Stimulated activated memory B cell treated with anti-CD40 and anti-IgM and Interleukin-4, amounts not matched to agents 10 μg/mL and 1 μg/mL and 100 μg/mL, for 72 hours (primary cell): ENCODE data around the gene DLGAP4.

Experiments
- ATAC-seq: fragments of 150-1000 bp; cut with Tn5 transposase; 2 replicates; pipeline ENCODE4 v1.10.0; 2021
- H3K27ac Mint-ChIP-seq: one replicate; pipeline ENCODE4 v1.8.0; 2022; ENCODE audit warnings: mild to moderate bottlenecking, mixed read lengths
- H3K27me3 Mint-ChIP-seq: one replicate; pipeline ENCODE4 v1.8.0; 2022; ENCODE audit warnings: mixed read lengths
- H3K36me3 Mint-ChIP-seq: one replicate; pipeline ENCODE4 v1.8.0; 2022; ENCODE audit warnings: mixed read lengths
- H3K4me1 Mint-ChIP-seq: one replicate; pipeline ENCODE4 v1.8.0; 2022; ENCODE audit warnings: mixed read lengths
- H3K4me3 Mint-ChIP-seq: one replicate; pipeline ENCODE4 v1.8.0; 2022; ENCODE audit warnings: mild to moderate bottlenecking, moderate library complexity, mixed read lengths
- H3K9me3 Mint-ChIP-seq: one replicate; pipeline ENCODE4 v1.8.0; 2022; ENCODE audit warnings: mixed read lengths

DLGAP4 gene

GRCh38 chr20:36390719-36391415, 84.7 kb downstream of the DLGAP4 start:
- no peak overlapping the region for H3K4me3 Mint-ChIP-seq
- no peak overlapping the region for H3K27ac Mint-ChIP-seq
- H3K36me3 Mint-ChIP-seq, result no peaks in the 10 kb centered on the region
- no peaks in the 10 kb centered on the region for H3K9me3 Mint-ChIP-seq
- peaks cover 52% of the 10 kb centered on the region for H3K27me3 Mint-ChIP-seq
- no peak for ATAC-seq
- no peaks in the 10 kb centered on the region for H3K4me1 Mint-ChIP-seq

GRCh38 chr20:36391456-36391855, 85.3 kb downstream of the DLGAP4 start:
- Mint-ChIP-seq H3K4me1 (no peaks in the 10 kb centered on the region), H3K27ac (no peak overlapping the region), H3K36me3 (no peaks in the 10 kb centered on the region), H3K27me3 (peaks cover 46% of the 10 kb centered on the region), H3K9me3 (peaks cover 3% of the 10 kb centered on the region), H3K4me3 (no peak overlapping the region)
- no peak for ATAC-seq

- no peaks in the 10 kb centered on the region for H3K4me1 Mint-ChIP-seq
- no peak overlapping the region for H3K27ac Mint-ChIP-seq
- peaks cover 46% of the 10 kb centered on the region for H3K27me3 Mint-ChIP-seq
- ATAC-seq, result no peak
- no peaks in the 10 kb centered on the region for H3K36me3 Mint-ChIP-seq
- H3K4me3 Mint-ChIP-seq, result no peak overlapping the region
- H3K9me3 Mint-ChIP-seq, result peaks cover 4% of the 10 kb centered on the region
Observed at GRCh38 chr20:36391955-36392354, 85.8 kb downstream of the DLGAP4 start.

- Mint-ChIP-seq H3K4me3 (no peak overlapping the region), H3K9me3 (peaks cover 4% of the 10 kb centered on the region), H3K27me3 (peaks cover 50% of the 10 kb centered on the region), H3K36me3 (no peaks in the 10 kb centered on the region), H3K4me1 (no peaks in the 10 kb centered on the region), H3K27ac (no peak overlapping the region)
- no peak for ATAC-seq
Observed at GRCh38 chr20:36392989-36393388, 86.8 kb downstream of the DLGAP4 start.

DNA sequence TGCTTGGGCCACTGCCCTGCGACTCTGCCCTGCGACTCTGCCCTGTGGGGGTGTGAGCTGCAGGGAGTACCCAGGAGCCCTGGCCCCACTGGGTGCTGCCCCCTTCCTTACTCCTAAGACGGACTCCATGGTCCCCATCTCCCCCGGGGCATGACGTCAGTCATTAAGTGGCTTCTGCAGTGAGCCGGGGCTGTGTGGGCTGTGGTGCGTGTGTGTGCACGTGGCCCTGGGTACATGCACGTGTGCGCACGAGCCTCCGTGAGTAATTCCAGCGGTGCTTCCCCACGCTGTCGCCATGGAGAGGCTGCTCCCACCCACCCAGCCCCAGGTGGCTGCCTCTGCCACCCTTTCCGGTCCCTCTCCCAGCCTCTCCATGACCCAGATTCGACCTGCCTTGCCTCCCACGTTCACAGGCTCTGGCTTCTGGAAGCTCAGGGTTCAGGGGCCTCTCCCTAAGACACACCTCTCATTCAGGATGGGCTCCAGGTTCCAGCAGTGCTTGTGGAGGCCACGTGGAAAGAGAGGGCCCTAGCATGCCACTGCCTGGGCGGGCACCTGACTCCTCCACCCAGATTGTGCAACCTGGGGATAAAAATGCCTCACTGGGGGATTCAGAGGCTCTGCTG, 88.3 kb downstream of the DLGAP4 start:
- Mint-ChIP-seq H3K27ac (no peak overlapping the region), H3K4me3 (no peak overlapping the region), H3K36me3 (no peaks in the 10 kb centered on the region), H3K9me3 (peaks cover 4% of the 10 kb centered on the region), H3K27me3 (peaks cover 58% of the 10 kb centered on the region), H3K4me1 (no peaks in the 10 kb centered on the region)
- ATAC-seq, result no peak

GRCh38 chr20:36396340-36396739, 90.2 kb downstream of the DLGAP4 start:
- Mint-ChIP-seq H3K27ac (no peak overlapping the region), H3K4me1 (peaks cover 6% of the 10 kb centered on the region), H3K9me3 (peaks cover 4% of the 10 kb centered on the region), H3K27me3 (peaks cover 59% of the 10 kb centered on the region), H3K4me3 (no peak overlapping the region), H3K36me3 (no peaks in the 10 kb centered on the region)
- no peak for ATAC-seq

- no peak overlapping the region for H3K27ac Mint-ChIP-seq
- H3K27me3 Mint-ChIP-seq, result peaks cover 59% of the 10 kb centered on the region
- H3K9me3 Mint-ChIP-seq, result peaks cover 4% of the 10 kb centered on the region
- peaks cover 12% of the 10 kb centered on the region for H3K4me1 Mint-ChIP-seq
- no peaks in the 10 kb centered on the region for H3K36me3 Mint-ChIP-seq
- no peak overlapping the region for H3K4me3 Mint-ChIP-seq
- no peak for ATAC-seq
Observed at GRCh38 chr20:36396847-36397630, 90.9 kb downstream of the DLGAP4 start.

DNA sequence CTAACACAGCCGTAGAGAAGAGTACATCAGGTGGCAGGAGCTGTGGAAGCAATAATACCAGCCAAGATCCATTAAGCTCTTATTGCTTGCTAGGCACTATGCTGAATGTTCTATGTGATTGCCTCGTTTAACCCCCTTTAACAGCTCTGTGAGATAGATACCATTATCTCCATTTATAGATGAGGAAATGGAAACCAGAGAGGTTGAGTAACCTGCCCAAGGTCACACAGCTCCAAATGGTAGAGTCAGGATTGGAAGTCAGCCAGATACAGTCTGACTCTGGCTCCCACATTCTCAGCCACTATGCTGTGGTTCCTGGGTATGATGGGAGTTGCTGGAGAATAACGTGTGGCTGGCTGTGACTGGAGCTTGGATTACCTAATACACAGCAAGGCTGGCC, 92.4 kb downstream of the DLGAP4 start:
- no peak overlapping the region for H3K4me3 Mint-ChIP-seq
- peaks cover 6% of the 10 kb centered on the region for H3K9me3 Mint-ChIP-seq
- no peak overlapping the region for H3K27ac Mint-ChIP-seq
- peaks cover 62% of the 10 kb centered on the region for H3K27me3 Mint-ChIP-seq
- peaks cover 12% of the 10 kb centered on the region for H3K4me1 Mint-ChIP-seq
- ATAC-seq, result no peak
- no peaks in the 10 kb centered on the region for H3K36me3 Mint-ChIP-seq

GRCh38 chr20:36399147-36399968, 93.2 kb downstream of the DLGAP4 start:
- peaks cover 12% of the 10 kb centered on the region for H3K4me1 Mint-ChIP-seq
- H3K36me3 Mint-ChIP-seq, result no peaks in the 10 kb centered on the region
- H3K9me3 Mint-ChIP-seq, result peaks cover 6% of the 10 kb centered on the region
- H3K27ac Mint-ChIP-seq, result no peak overlapping the region
- no peak for ATAC-seq
- no peak overlapping the region for H3K4me3 Mint-ChIP-seq
- peaks cover 60% of the 10 kb centered on the region for H3K27me3 Mint-ChIP-seq

- H3K4me3 Mint-ChIP-seq, result no peak overlapping the region
- peaks cover 12% of the 10 kb centered on the region for H3K4me1 Mint-ChIP-seq
- ATAC-seq, result no peak
- no peaks in the 10 kb centered on the region for H3K36me3 Mint-ChIP-seq
- peaks cover 60% of the 10 kb centered on the region for H3K27me3 Mint-ChIP-seq
- peaks cover 6% of the 10 kb centered on the region for H3K9me3 Mint-ChIP-seq
- H3K27ac Mint-ChIP-seq, result no peak overlapping the region
Observed at GRCh38 chr20:36399969-36400545, 93.9 kb downstream of the DLGAP4 start.

- Mint-ChIP-seq H3K27me3 (peaks cover 64% of the 10 kb centered on the region), H3K9me3 (peaks cover 6% of the 10 kb centered on the region), H3K27ac (no peak overlapping the region), H3K36me3 (no peaks in the 10 kb centered on the region), H3K4me1 (peaks cover 12% of the 10 kb centered on the region), H3K4me3 (no peak overlapping the region)
- no peak for ATAC-seq
Observed at GRCh38 chr20:36400909-36401735, 95.0 kb downstream of the DLGAP4 start.

DNA sequence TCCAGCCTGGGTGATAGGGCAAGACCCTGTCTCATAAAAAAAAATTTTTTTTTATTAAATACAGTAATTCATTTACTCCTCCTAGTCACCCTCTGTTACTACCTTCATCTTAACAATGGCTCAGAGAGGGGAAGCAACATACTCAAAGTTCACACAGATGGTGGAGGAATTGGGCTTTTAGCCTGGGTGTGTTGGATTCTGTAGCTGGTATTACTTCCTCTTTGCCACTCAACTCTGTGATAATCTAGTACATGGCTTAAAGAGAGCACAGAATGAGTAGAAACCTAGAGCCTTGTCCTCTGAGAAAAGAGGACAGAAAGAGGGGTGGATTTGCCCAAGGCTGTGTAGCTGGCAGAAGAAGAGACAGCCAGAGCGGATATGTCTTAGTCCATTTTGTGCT, 96.6 kb downstream of the DLGAP4 start:
- Mint-ChIP-seq H3K9me3 (peaks cover 2% of the 10 kb centered on the region), H3K27ac (no peak overlapping the region), H3K36me3 (no peaks in the 10 kb centered on the region), H3K4me3 (no peak overlapping the region), H3K27me3 (peaks cover 68% of the 10 kb centered on the region), H3K4me1 (peaks cover 12% of the 10 kb centered on the region)
- no peak for ATAC-seq

DNA sequence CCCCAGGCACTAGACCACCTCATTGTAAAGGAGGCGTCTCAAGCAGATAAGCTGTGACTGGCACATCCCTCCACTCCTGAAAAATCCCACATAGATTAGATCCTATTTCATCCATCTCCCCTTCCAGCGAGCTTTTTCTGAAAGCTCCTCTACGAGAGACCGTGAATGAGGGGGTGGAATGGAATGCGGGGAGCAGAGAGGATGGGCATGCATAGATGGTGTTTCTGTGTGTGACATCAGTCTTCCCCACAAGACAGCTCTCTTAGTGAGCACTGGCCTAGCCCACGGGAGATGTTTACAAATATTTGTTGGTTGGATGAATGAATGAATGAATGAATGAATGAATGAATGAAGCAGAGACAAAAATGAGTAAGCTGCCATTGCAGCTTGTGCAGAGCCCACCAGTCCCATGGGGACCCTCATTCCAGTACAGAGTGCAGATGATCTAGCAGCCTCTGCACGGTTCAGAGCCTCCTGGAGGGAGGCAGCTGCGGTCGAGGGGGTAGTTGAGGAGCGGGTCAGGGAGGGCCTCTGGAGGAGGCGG, 98.4 kb downstream of the DLGAP4 start:
- no peak for ATAC-seq

DNA sequence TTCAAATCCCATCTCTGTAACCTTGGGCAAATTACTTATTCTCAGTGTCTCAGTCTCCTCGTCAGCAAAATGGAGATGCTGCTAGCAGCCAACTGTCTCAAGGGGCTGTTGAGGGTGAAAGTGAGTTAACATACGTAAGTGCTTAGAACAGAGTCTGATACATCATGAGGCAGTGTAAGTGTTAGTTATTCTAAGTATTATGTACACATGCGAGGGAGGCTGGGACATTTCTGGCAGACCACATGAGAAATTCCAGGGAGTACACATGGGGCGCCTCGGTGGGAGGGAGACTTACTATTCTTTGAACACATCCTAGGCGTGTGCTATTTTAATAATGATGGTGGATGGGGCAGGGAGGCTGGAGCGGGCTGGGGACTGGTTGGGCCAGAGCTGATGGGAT, 99.1 kb downstream of the DLGAP4 start:
- Mint-ChIP-seq H3K4me1 (peaks cover 10% of the 10 kb centered on the region), H3K36me3 (no peaks in the 10 kb centered on the region), H3K27ac (no peak overlapping the region), H3K9me3 (peaks cover 2% of the 10 kb centered on the region), H3K4me3 (no peak overlapping the region), H3K27me3 (peaks cover 59% of the 10 kb centered on the region)
- ATAC-seq, result no peak

More for the DNA sequence above, 98.4 kb downstream of the DLGAP4 start:
- Mint-ChIP-seq H3K36me3 (no peaks in the 10 kb centered on the region), H3K4me1 (peaks cover 12% of the 10 kb centered on the region), H3K27ac (no peak overlapping the region), H3K4me3 (no peak overlapping the region), H3K9me3 (peaks cover 2% of the 10 kb centered on the region), H3K27me3 (peaks cover 62% of the 10 kb centered on the region)
